ENCODE measurements around the gene GBX1. TPM values are rescaled to one million over a fixed set of nuclear protein-coding genes. Genes with fewer than 3 reads are reported as not detected.

Gene GBX1
- total and polyA plus RNA-seq, 2 of the 4 experiments (the other 2 are of a cell fraction): not detected

GRCh38 chr7:151139071-151139790 lies 28.3 kb downstream of the GBX1 start:
- Histone ChIP-seq H3K4me3 (ENCODE audit: insufficient read depth, low read depth, low read length) (no peak overlapping the region), H3K23ac (ENCODE audit: low read depth, low read length) (no peak overlapping the region), H2AK5ac (ENCODE audit: low read depth, low read length) (no peak overlapping the region), H3K9ac (ENCODE audit: low read depth, low read length) (no peak overlapping the region), H4K91ac (ENCODE audit: insufficient read depth, low read depth, low read length) (no peak overlapping the region), H4K8ac (ENCODE audit: low read depth in 2 of 2, low read length in 2 of 2) (no peak overlapping the region), H2AFZ (replicated peaks; ENCODE audit: low read length, poor library complexity) (no peak overlapping the region), H3K4ac (ENCODE audit: low read depth, low read length) (no peak overlapping the region), H2BK15ac (ENCODE audit: low read depth, low read length) (no peak overlapping the region), H3K27ac (ENCODE audit: insufficient read depth, low read length) (no peak overlapping the region), H3K4me1 (ENCODE audit: control insufficient read depth, insufficient read depth, low read length) (no peaks in the 10 kb centered on the region), H2BK5ac (ENCODE audit: low read depth, low read length, poor library complexity, severe bottlenecking) (no peak overlapping the region), H2BK20ac (ENCODE audit: low read depth, low read length) (no peak overlapping the region), H4K20me1 (ENCODE audit: insufficient read depth, low read length) (peaks cover 3% of the 10 kb centered on the region; the same call in 1 of the 2 replicates), H4K5ac (ENCODE audit: low read depth, low read length) (no peak overlapping the region), H3K9me1 (ENCODE audit: insufficient read depth, low read length) (peaks cover 3% of the 10 kb centered on the region; the same call in 1 of the 2 replicates), H2AK9ac (replicated peaks; ENCODE audit: low read depth, low read length, poor library complexity) (no peak overlapping the region), H2BK120ac (ENCODE audit: low read depth, low read length) (no peak overlapping the region), H3K27me3 (ENCODE audit: control insufficient read depth, insufficient read depth, low read length) (no peaks in the 10 kb centered on the region), H3K36me3 (ENCODE audit: control insufficient read depth, insufficient read depth, low read length) (peaks cover 79% of the 10 kb centered on the region), H3K18ac (ENCODE audit: low read depth, low read length) (no peak overlapping the region), H3K79me1 (ENCODE audit: low read depth in 1 of 2, low read length in 2 of 2) (peaks cover 0 to 4% of the 10 kb centered on the region in 2 experiments; a peak in 1 of 4 replicates), H3K4me2 (ENCODE audit: low read depth, low read length) (no peak overlapping the region), H3K56ac (ENCODE audit: extremely low read depth, insufficient read depth, low read length) (no peak overlapping the region), H3K14ac (replicated peaks; ENCODE audit: low read depth, low read length) (no peak overlapping the region), H3K9me3 (ENCODE audit: control insufficient read depth, insufficient read depth, low read length) (no peaks in the 10 kb centered on the region)
- TF ChIP-seq MAZ (IDR thresholded peaks at IDR 0.05; ENCODE audit: borderline replicate concordance, low read depth, low read length) (no peak), MXI1 (IDR thresholded peaks at IDR 0.05; ENCODE audit: borderline replicate concordance, low read depth, low read length) (no peak), SMC3 (IDR thresholded peaks at IDR 0.05; ENCODE audit: low read depth, low read length) (no peak), RAD21 (IDR thresholded peaks at IDR 0.05; ENCODE audit: low read length) (no peak), ELK1 (IDR thresholded peaks at IDR 0.05; ENCODE audit: borderline replicate concordance, low read depth, low read length) (no peak), USF2 (IDR thresholded peaks at IDR 0.05; ENCODE audit: low read depth, low read length) (no peak), RFX5 (IDR thresholded peaks at IDR 0.05; ENCODE audit: low read depth, low read length) (no peak), RCOR1 (IDR thresholded peaks at IDR 0.05; ENCODE audit: insufficient replicate concordance, low read length) (no peak), BHLHE40 (IDR thresholded peaks at IDR 0.05; ENCODE audit: low read depth, low read length) (no peak), CHD1 (IDR thresholded peaks at IDR 0.05; ENCODE audit: low read depth, low read length) (no peak), CTCF (conservative IDR thresholded peaks at IDR 0.05; ENCODE audit: low read depth, low read length) (no peak), MAFK (IDR thresholded peaks at IDR 0.05; ENCODE audit: low read depth, low read length) (no peak), NFE2L2 (IDR thresholded peaks at IDR 0.05; ENCODE audit: low read depth, low read length) (no peak), CEBPB (IDR thresholded peaks at IDR 0.05; ENCODE audit: low read depth, low read length) (no peak), FOS (IDR thresholded peaks at IDR 0.05; ENCODE audit: low read depth, low read length) (no peak), POLR2A (IDR thresholded peaks at IDR 0.05; ENCODE audit: low read depth, low read length) (no peak)
- ChIA-PET POLR2A (ENCODE audit: unreplicated experiment) (no interaction called here), CTCF (no interaction called here)
- intact Hi-C loops (cut with micrococcal nuclease) (no loop called here), dilution Hi-C loops (cut with HindIII; ENCODE audit: low sequenced_read_pairs, unreplicated experiment) (no loop called here), in situ Hi-C loops (cut with MboI; ENCODE audit: low sequenced_read_pairs) (no loop called here)
- no TSS peak for BruUV-seq (replicated peaks)
- DNase-seq (no peak), ATAC-seq (ENCODE audit: low read depth) (peak; percentile 30; the same call in 1 of the 2 replicates)
- WGBS, 2 experiments (ENCODE audit: extremely low coverage in 2 of 2, insufficient read length in 1 of 2): 80% methylated on average over 1 of the region's 18 CpGs; no CpG with 5 or more reads in 1 of the 2 experiments
